Left lung (tissue), 10 donors: Measurements from ENCODE around the gene SRGAP2C. TPM values are rescaled to one million over a fixed set of nuclear protein-coding genes. Genes with fewer than 3 reads are reported as not detected.
"Not testable (repeated sequence)": the region's sequence is repeated elsewhere in the genome, so short reads cannot be mapped to it uniquely, and the experiment has no call there.

Source experiments
- ATAC-seq: fragments of 200-7000 bp; cut with Tn5 transposase; one replicate; pipeline ENCODE4 v1.9.1; 2020; ENCODE audit warnings: moderate library complexity
- DNase-seq, 4 donors: peaks; one replicate each; pipeline ENCODE4 v3.0.0-alpha.2; 2013 to 2020
- H3K27ac ChIP-seq, 2 donors: fragments of 200-600 bp; sonication (generic) in 1 of 2; one replicate each; pipeline versions ENCODE4 v1.5.0 to v1.8.0; 2020 to 2021
- H3K27me3 ChIP-seq, 2 donors: fragments of 200-600 bp; sonication (generic) in 1 of 2; one replicate each; pipeline versions ENCODE4 v1.5.0 to v1.8.0; 2020 to 2021
- H3K36me3 ChIP-seq, 2 donors: fragments of 200-600 bp; sonication (generic) in 1 of 2; one replicate each; pipeline versions ENCODE4 v1.5.0 to v1.8.0; 2020 to 2021
- H3K4me1 ChIP-seq, 2 donors: fragments of 200-600 bp; one replicate each; pipeline ENCODE4 v1.8.0; 2021
- H3K4me3 ChIP-seq, 2 donors: fragments of 200-600 bp; sonication (generic) in 1 of 2; one replicate each; pipeline versions ENCODE4 v1.5.0 to v1.8.0; 2020 to 2021; ENCODE audit warnings: mild to moderate bottlenecking in 1 of 2
- H3K9me3 ChIP-seq, 2 donors: fragments of 200-600 bp; sonication (generic) in 1 of 2; one replicate each; pipeline versions ENCODE4 v1.5.0 to v1.8.0; 2020 to 2021
- intact Hi-C, 2 donors: fragments of 100-400 bp; cut with DNase I; formaldehyde crosslinking; loops; one replicate each; pipeline versions ENCODE4 v1.11.2 to v1.14.2; 2022
- polyA plus RNA-seq, 6 donors: library from polyadenylated mRNA; unstranded; fragments of 120-200 nt; gene quantifications; one replicate each; pipeline ENCODE4 v1.2.1, GENCODE V29; 2013; ENCODE audit not compliant: insufficient read length in 6 of 6
- total RNA-seq, 2 donors: library from RNA; stranded (reverse); fragmentation: NEBNext Ultra II Directional; extraction: Animal tissue kit (Norgen Biotek cat#: 25700); gene quantifications; one replicate each; pipeline ENCODE4 v1.2.1, GENCODE V29; 2021
- donor health status: DM: no; HTN: yes; CAD: no.
- donor health status: DM: no; HTN: no; CAD: no.

The SRGAP2C gene
- total and polyA plus RNA-seq, 8 donors: 13.9 to 28.1 (median 16.3) TPM

GRCh38 chr1:121215699-121216417 lies 31.1 kb downstream of the SRGAP2C start:
- H3K4me3 ChIP-seq, H3K4me1 ChIP-seq, H3K9me3 ChIP-seq, ATAC-seq, DNase-seq, intact Hi-C loops, H3K27ac ChIP-seq, H3K27me3 ChIP-seq, H3K36me3 ChIP-seq: not testable (repeated sequence)

GRCh38 chr1:121216676-121217075 lies 31.9 kb downstream of the SRGAP2C start:
- intact Hi-C loops: not testable (repeated sequence)

GRCh38 chr1:121221770-121222169 lies 37.0 kb downstream of the SRGAP2C start:
- H3K4me1 ChIP-seq, H3K4me3 ChIP-seq, H3K36me3 ChIP-seq, intact Hi-C loops, H3K9me3 ChIP-seq, H3K27me3 ChIP-seq, ATAC-seq, H3K27ac ChIP-seq, DNase-seq: not testable (repeated sequence)

More at GRCh38 chr1:121216676-121217075, 31.9 kb downstream of the SRGAP2C start:
- DNase-seq, ATAC-seq, H3K4me1 ChIP-seq, H3K9me3 ChIP-seq, H3K36me3 ChIP-seq, H3K4me3 ChIP-seq, H3K27ac ChIP-seq, H3K27me3 ChIP-seq: not testable (repeated sequence)

- H3K27me3 ChIP-seq, intact Hi-C loops, H3K4me3 ChIP-seq, H3K4me1 ChIP-seq, DNase-seq, H3K9me3 ChIP-seq, H3K36me3 ChIP-seq, H3K27ac ChIP-seq: not testable (repeated sequence)
- ATAC-seq: peak; percentile 94
Measured at GRCh38 chr1:121224714-121225113, 39.9 kb downstream of the SRGAP2C start.

- intact Hi-C loops: not testable (repeated sequence)
Measured at GRCh38 chr1:121226295-121226904, 41.6 kb downstream of the SRGAP2C start.

GRCh38 chr1:121226925-121227324 lies 42.1 kb downstream of the SRGAP2C start:
- DNase-seq, ATAC-seq, H3K4me1 ChIP-seq, intact Hi-C loops, H3K36me3 ChIP-seq, H3K9me3 ChIP-seq, H3K27me3 ChIP-seq, H3K27ac ChIP-seq, H3K4me3 ChIP-seq: not testable (repeated sequence)

More at GRCh38 chr1:121226295-121226904, 41.6 kb downstream of the SRGAP2C start:
- not testable (repeated sequence) for H3K27ac ChIP-seq, DNase-seq, ATAC-seq, H3K36me3 ChIP-seq, H3K9me3 ChIP-seq, H3K27me3 ChIP-seq, H3K4me1 ChIP-seq, H3K4me3 ChIP-seq

- DNase-seq, H3K4me1 ChIP-seq, intact Hi-C loops, H3K4me3 ChIP-seq, H3K36me3 ChIP-seq, H3K27ac ChIP-seq, H3K9me3 ChIP-seq, ATAC-seq, H3K27me3 ChIP-seq: not testable (repeated sequence)
Measured at GRCh38 chr1:121227544-121228330, 43.0 kb downstream of the SRGAP2C start.

GRCh38 chr1:121230636-121231035 lies 45.9 kb downstream of the SRGAP2C start:
- H3K27me3 ChIP-seq, H3K4me1 ChIP-seq, intact Hi-C loops, H3K9me3 ChIP-seq, H3K4me3 ChIP-seq, ATAC-seq, DNase-seq, H3K36me3 ChIP-seq, H3K27ac ChIP-seq: not testable (repeated sequence)

GRCh38 chr1:121232445-121233125 lies 47.8 kb downstream of the SRGAP2C start:
- H3K27ac ChIP-seq, intact Hi-C loops, H3K9me3 ChIP-seq, H3K27me3 ChIP-seq, H3K4me1 ChIP-seq, ATAC-seq, DNase-seq, H3K4me3 ChIP-seq, H3K36me3 ChIP-seq: not testable (repeated sequence)

- ATAC-seq, H3K4me3 ChIP-seq, H3K9me3 ChIP-seq, DNase-seq, H3K27me3 ChIP-seq, intact Hi-C loops, H3K4me1 ChIP-seq, H3K36me3 ChIP-seq, H3K27ac ChIP-seq: not testable (repeated sequence)
Measured at GRCh38 chr1:121234090-121234759, 49.5 kb downstream of the SRGAP2C start.

GRCh38 chr1:121238384-121238783 lies 53.6 kb downstream of the SRGAP2C start:
- H3K36me3 ChIP-seq, intact Hi-C loops, H3K4me1 ChIP-seq, H3K4me3 ChIP-seq, H3K27ac ChIP-seq, DNase-seq, H3K27me3 ChIP-seq, H3K9me3 ChIP-seq: not testable (repeated sequence)
- peak; percentile 26 for ATAC-seq

- intact Hi-C loops, H3K27me3 ChIP-seq, H3K9me3 ChIP-seq, H3K36me3 ChIP-seq, H3K27ac ChIP-seq, H3K4me3 ChIP-seq, DNase-seq, H3K4me1 ChIP-seq: not testable (repeated sequence)
- ATAC-seq: peak; percentile 12
Measured at GRCh38 chr1:121243913-121244312, 59.1 kb downstream of the SRGAP2C start.
